GM21447 (cell line): ENCODE results near the gene PICK1.
"Not testable (repeated sequence)": the region's sequence is repeated elsewhere in the genome, so short reads cannot be mapped to it uniquely, and the experiment has no call there.

Source experiments
- ATAC-seq: cut with Tn5 transposase; IDR thresholded peaks from one replicate; pipeline ENCODE4 v1.9.1; 2021; ENCODE audit not compliant: unreplicated experiment

PICK1 gene

DNA sequence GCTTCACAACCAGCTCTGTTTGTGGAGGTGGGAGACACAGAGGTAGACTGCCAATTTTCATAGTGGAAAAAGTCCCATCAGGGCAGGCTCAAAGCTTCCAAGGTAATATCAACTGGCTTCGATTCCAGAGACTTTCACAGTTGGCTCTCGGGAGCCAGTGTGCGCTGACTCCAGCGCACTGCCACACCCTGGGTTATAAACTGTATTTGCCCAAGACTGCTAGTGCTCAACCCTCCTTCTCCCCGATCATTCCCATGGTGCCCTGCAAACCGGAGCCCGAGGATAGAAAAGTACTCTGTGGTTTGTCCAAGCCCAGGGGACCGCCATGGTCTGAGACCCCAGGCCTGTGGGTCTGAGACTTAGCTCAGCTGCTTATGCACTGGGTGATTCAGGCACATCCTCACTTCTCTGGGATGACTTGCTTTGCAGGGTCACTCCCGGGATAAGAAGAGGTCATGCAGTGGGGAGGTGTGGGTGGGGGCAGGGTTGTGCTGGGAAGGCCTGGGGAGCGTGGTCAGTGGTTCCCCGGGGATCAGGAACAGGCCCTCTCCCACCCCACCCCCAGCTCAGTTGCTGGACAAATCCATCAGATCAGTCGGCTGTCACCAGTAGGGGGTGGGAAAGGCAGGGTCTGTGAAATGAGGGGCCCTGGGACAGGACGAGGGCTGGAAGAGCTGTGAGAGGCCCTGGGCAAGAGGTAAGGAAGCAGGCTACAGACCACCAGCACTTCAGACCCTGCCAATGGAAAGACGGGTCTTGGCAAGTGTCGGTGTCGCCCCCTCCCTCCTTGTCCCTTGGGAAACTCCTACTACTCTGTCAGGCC, 26.7 kb upstream of the PICK1 start:
- no peak for ATAC-seq

DNA sequence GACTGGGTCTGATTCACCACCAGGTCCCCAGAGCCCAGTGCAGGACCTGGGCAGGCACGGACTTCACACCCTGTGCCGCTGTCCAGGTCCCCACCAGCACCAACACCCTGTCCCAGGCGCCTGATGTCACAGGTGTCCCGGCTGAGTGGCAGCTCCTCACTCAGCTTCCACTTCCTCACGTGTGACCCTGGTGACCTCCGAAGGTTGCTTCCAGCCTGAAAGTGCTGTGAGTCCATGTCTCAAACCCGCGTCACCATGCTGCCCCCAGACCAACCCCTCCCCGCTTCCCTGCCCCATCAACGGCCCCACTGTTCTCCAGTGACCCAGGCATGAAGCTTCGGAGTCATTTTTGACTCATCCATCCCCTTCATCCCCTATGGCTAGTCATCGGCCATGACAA, 25.7 kb upstream of the PICK1 start:
- no peak for ATAC-seq

DNA sequence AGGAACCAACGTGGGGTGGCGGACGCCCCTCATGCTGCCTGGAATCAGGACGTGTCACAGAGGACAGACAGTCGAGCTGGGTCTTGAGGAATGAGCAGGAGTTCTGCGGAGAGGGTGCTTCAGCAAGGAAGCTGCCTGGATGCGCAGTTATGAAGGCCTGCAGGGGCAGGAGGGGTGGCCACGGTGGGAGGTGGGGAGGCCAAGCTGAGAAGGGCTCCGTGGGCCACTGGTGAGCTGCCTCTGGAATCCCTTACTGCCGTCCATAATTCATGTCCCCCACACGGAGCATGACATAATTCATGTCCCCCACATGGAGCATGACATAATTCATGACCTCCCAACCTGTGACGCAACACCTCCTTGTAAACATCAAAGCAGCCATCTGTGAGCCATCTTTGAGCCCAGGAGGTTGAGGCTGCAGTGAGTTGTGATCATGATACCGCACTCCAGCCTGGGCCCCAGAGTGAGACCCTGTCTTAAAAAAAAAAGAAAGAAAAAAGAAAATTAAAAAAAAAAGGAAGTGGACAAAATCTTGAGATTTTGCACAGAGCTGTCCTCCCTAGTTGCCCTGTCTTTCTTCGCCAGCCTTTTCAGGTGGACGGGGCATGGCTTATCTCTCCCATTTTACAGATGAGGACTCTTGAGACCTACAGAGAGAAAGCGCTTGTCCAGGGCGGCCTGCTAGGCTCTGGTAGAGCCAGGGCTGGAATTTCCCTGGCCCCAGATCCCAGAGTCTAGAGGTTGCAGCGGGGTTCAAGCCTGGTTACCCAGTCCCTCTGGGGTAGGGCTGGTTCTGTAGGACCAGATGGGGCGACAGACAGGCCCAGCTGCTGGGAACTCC, 24.3 kb upstream of the PICK1 start:
- no peak for ATAC-seq

DNA sequence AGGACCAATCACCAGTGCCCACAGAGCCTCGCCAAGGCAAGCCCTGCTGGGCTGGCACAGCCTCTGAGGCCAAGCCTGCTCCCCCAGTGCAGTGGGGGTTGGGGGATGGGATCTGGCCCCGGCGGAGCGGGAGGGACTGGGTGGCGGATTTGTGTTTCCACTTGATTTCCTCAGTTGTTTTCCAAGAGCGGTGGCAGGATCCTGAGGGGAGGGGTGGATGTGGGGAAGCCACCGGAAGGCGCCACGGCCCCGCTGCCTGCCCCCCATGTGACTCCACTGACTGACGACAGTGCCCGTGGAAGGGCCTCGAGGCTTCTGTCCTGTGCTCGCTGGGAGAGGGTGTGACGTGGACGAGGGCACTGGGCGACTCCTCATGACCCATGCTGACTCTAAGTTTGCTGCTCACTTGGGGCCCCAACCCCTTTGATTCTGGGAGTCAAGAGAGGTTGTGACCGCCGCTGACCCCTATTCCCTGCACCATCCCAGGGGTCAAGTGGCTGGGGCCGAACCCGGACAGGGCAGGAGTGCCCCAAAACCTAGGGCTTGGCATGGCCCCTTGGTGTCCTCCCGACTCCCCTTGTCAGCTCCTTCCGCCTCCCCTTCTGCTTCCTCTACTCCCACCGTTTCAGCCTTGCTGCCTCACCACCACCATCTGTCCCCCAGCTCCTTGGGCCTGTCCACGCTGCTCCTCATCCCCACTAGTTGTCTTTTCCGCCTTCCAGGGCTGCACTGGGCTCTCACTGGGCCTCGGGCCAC, 23.5 kb upstream of the PICK1 start:
- no peak for ATAC-seq

DNA sequence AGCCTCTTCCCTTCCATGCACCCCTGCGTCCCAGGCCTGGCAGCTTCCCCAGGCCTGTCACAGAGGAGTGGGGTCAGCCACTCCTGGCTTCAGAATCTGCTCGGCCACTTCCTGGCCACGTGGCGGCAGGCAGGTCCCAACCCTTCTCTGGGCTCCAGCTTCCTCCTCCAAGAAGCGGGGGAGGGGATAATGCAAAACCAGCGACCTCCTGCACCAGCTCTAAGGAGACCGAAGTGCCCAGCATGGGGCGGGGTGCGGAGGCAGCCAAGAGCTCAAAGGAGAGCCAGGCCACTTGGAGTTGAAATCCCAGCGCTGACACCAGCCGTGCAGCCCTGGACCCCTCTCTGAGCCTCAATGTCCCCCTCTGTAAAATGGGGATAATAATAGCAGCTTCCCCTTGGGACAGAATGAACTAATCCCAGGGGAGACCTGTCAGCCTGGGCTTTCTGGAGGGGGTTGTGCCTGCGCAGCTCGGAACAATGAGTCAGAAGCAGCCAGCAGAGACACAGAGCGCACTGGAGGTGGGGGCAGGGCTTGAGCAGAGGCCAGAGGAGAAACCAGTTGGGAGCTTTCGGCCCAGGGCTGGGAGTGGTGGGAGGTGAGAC, 22.8 kb upstream of the PICK1 start:
- no peak for ATAC-seq

DNA sequence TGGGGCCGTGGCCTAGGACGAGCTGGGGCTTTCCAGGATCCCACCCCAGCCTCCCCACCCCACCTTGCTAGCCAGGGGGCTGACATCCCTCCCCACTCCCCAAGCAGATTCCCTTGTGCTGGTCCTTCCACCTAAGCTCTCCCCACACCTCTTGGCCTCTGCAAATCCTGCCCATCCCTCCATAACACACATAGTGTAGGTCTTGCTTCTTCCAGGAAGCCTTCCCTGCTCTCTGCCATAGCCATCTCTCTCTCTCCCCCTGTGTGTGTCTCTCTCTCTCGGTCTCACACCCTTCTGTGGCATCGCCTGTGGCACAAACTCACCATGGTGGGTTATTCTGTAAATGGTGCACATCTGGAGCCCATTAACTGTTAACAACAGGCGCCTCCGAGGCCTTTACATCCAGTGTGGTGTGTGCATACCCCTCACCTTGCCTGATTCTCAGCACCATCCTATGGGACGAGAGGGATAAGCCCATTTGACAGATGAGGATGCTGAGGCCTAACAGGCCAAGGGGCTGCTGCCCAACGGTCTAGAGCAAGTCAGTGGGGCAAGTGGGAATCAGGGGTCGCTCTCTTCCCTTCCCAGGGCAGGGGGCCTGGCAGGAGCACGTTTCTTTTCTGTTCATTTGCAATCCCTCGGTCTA, 22.2 kb upstream of the PICK1 start:
- no peak for ATAC-seq

DNA sequence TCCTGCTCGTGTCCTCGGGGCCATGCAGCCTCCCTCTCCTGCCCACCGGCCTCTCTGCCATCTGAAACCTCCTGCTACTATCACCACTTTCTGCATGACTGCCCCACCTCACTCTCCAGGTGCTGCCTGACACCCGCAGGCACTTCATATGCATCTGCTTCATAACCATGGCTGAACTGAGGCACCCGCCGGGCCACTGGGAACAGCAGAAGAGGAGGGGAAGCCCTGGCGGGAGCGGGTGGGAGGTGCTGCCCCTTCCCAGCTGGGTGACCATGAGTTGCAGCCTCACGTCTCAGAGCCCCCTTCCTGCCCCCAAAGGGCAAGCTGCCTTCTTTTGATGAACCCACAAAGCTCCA, 21.7 kb upstream of the PICK1 start:
- ATAC-seq: no peak

DNA sequence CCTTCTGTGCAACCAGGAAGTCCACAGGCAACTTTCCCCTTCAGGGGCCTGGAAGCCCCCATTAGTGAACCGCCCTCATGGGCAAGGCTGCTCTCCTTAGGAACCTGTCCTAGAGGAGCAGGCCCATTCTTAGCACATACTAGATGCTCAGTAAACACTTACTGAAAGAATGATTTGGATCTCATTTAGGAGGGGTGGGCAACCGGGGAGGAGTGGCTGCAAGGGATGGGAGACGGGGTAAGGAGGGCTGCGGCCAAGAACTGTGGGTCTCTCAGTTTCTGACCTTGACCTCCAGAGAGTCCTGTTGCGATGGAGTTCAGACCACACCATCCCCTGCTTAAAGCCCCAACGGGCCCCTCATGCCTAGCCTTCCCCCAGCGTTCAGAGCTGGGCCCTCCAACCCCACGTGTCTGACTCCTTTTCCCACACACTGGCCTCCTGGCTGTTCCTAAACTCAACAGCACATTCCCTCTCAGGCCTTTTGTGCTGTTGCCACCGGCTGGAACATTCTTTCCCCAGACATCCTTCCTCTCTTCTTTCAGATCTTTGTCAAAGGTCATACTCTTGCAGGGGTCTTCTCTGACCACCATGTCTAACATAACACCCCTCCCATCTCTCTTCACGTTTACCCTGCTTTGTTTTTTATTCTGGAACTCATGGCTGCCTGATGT, 20.7 kb upstream of the PICK1 start:
- ATAC-seq: no peak

DNA sequence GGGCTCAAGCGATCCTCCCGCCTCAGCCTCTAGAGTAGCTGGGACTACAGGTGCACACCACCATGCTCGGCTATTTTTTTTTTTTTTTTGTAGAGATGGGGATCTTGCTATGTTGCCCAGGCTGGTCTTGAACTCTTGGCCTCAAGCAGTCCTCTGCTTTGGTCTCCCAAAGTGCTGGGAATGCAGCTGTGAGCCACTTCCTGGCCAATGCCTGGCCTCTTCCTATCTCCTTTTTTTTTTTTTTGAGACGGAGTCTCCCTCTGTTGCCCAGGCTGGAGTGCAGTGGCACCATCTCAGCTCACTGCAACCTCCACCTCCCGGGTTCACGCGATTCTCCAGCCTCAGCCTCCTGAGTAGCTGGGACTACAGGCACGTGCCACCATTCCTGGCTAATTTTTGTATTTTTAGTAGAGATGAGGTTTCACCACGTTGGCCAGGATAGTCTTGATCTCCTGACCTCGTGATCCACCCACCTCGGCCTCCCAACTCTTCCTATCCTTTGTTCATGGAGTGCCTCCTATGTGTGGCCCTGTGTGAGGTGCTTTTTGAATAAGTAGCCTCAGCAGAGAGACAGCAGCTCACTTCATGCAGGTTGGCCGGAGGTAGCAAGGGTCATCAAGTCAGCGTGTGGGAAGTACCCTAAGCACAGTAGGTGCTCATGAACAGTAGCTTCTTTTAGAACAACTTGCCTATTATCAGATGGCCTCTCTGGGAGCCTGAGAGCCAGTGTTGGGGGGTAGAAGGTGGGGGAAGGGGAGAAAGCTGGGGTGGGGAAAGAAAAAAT, 19.6 kb upstream of the PICK1 start:
- ATAC-seq: not testable (repeated sequence)

DNA sequence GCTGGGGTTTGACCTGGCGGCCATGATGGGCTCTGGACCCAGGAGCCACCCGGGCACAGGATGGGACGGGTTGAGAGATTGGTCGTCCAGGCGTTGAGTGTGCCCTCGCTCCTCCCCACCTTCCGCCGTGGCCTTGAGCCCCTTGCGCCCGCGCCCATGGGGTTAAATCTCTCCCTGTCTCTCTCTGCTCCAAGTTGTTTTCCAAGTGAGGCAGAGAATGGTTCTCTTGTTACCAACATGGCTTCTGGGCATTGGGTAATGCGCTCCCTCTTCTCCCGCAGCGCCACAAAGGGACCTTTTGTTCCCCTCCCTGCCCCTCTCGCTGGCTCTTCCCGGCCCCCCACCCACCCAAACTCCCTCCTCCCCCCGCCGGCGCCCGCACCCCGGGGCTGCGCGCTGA, 18.8 kb upstream of the PICK1 start:
- no peak for ATAC-seq

DNA sequence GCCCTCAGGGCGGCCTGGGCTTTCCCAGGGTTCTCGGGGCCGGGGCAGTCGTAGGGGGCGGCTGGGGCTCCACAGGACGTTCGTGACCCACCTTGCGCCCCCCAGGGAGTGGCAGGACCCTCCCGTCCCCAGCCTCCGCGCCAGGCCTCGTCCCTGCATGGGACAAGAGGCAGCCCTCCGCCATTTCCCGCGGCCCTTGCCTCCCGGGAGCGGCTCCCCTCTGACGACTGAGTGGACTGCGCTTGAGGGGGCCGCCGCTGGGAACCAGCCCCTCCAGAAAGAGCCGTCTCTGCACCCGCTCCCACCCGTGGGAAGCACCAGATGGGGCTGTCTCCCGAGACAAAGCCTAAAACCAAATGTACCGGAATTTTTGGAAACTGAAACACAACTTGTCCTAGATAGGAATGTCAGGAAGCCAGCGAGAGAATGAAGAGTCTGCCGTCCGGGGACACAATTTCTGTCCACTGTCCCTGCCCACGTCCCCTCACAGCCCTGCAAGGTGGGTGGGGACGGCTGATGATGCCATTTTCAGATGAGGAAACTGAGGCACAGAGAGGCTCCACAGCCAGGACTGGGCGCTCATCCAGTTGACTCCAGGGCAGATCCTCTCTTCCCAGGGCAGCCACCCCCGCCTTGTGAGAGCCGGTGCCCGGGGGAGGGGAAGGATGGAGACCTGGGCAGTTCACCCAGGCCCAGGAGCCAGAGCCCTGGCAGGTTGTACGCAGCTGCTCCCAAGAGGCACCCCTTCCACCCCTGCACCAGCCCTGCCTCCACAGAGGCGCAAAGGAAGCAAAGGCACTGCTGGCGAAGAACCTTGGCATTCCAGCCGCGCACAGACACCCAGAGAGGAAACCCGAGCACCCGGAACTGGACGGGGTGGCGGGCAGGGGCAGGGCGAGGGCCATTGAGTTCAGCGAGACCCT, 18.1 kb upstream of the PICK1 start:
- no peak for ATAC-seq

DNA sequence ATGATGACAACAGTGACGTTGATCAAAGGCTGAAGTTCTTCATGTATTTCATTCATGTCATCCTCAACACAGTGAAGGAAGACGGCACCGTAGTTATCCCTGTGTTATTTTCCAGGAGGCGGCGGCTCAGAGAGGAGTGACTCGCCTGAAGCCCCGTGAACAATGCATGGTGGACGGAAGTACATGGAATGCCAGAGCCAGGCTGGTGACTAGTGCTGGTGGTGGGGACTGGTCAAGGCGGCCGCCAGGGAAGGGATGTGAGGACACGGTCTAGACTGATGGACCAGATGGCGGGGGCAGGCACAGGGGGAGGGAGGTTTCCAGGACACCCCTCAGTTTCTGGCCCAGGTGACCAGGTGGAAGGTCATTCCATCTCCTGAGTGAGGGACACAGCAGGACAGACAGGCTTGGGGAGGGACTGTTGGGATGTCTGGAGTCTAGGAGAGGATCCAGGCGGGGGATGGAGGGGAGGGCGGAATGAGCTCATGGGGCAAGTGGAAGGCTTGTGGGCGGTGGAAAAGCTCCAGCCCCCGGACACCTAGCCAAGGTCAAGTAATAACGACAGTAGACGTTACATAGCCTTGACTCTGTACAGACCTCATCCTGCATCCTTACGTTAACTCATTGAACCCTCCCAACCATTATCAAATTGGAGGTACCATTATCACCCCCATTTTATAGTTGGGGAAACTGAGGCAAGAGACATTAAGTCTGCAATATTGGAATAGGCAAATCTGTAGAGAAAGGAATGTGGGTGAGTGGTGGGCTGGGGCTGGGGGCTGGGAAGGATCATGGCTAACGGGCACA, 16.0 kb upstream of the PICK1 start:
- ATAC-seq: no peak

DNA sequence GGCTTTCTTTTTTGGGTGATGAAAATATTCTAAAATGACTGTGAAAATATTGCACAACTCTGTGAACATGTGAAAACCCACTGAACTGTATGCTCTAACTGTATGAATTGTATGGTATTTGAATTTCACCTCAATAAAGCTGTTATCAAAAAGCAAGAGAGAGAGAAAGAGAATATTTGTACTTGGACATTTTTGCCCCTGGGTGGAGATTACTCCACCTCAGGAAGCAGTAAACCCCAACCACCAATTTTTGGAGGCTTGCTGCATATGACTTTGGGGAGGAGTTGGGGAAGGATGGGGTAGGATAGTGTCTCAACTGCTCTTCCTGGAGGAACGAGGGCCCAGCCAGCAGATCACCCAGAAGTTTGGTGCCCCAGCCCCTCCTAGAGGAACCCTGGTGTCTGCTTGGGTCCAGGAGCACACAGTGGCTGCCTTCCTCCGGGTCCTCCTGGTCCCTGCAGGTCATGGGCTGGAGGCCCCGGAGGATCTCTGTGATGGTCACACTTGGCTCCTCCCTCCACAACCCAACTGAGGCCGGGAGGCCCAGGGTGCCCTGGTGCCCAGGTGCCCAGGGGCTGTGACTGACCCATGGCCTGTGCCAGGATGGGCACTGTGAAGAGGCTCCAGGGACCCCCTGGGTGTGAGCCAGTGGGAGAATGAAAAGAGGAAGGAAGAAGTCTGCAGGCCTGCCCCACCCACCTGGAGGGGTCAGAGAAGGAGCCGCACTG, 15.3 kb upstream of the PICK1 start:
- no peak for ATAC-seq

DNA sequence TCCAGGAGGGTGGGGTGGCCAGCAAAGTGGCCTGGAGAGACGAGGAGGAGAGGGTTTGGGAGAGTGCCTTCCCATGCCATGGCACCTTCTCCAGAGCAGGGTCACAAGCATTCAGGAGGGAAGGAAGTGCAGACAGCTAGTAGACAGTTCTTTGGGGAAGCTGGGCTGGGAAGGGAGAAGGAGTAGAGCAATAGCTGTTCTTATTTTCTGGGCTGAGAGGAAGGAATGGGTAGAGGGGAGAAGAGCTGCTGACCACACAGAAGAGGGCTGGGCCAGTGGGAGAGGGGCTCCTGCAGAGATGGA, 14.8 kb upstream of the PICK1 start:
- ATAC-seq: no peak

DNA sequence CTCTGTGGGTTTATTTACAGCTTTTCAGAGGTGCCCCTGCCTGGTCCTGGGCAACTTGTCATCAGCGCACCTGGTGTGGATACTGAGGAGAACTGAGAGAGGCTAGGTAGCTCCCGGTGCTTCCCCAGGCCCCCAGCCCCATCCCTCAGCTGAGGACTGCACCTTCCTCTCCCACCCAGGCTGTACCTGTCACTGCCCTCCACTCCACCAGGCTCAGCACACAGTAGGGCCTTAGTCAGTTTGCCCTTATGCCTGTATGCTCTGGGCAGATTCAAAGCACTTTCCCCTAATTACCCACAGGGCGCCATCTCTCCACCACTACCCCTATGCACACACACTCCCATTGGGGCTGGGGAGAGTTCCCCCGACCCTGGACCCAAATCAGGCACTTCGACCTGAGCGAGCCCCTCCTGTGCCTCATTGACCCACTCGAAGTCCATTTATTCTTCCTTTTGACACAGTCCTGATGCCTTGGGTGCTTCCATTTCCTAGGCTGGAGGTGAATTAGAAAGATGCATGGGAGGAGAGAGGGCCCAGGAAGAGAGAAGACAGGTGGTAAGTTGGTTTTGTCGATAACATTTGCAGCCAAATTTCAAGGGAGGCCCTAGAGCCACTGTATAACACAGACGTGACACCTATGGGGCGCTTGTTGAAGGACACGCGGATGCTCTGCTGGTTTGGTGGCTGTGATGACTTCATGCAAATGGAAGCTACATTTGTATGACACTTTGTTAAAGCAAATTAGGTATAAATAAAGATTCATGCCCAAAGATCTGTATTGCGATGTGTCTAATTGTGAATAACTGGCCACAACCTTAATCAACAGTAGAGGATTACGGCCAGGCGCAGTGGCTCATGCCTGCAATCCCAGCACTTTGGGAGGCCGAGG, 13.8 kb upstream of the PICK1 start:
- ATAC-seq: no peak

DNA sequence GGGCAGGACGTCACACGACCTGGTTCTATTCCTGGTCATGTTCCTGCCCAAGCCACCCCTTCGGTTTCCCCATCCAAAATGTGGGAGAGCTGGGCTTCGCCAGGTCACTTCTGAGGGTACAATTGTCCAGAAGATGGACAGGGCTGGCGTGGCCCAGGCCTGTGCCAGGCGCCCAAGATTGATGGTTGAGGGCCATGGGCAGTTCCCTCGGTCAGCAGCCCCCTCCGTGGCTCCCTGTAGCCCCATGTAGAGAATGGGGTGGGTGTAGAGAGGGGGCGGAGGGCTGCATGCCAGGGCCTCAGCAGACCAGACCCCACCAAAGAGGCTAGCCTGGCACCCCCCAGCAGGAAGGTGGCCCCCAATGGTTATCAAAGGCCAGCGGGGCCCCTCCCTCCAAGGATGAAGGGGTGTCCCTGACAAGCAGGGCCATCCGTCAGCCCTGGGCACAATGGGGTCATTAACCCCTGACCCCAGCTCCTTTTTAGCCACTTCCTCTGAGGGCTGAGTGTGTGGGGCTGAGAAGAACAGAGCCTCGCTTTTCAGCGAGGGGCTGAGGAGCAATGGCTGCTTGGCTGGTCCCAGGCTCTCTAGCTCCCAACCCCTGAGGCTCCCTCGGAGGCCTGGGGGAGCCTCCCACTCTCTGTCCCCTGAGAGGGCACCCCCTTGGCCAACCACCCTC, 11.0 kb upstream of the PICK1 start:
- ATAC-seq: no peak
